Endodermal cell (in vitro differentiated cells): ENCODE results near the gene PRR20A. TPM values are rescaled to one million over a fixed set of nuclear protein-coding genes. Genes with fewer than 3 reads are reported as not detected.
"Not testable (repeated sequence)": the region's sequence is repeated elsewhere in the genome, so short reads cannot be mapped to it uniquely, and the experiment has no call there.

Source experiments
- DNase-seq: peaks from one replicate; pipeline ENCODE4 v3.0.0-alpha.2; 2017
- H3K27ac ChIP-seq: 2 replicates; pipeline ENCODE4 v1.5.1; 2013; ENCODE audit warnings: mild to moderate bottlenecking, low read depth, low read length, moderate library complexity
- H3K27me3 ChIP-seq: 2 replicates; pipeline ENCODE4 v1.6.1; 2013; ENCODE audit warnings: mild to moderate bottlenecking, low read length, moderate library complexity; ENCODE audit not compliant: insufficient read depth, control insufficient read depth, poor library complexity, severe bottlenecking
- H3K36me3 ChIP-seq: 2 replicates; pipeline ENCODE4 v1.7.0; 2013; ENCODE audit warnings: mild to moderate bottlenecking, low read length, moderate library complexity; ENCODE audit not compliant: control insufficient read depth, insufficient read depth
- H3K4me1 ChIP-seq: one replicate; pipeline ENCODE4 v1.7.0; 2013; ENCODE audit warnings: low read length; ENCODE audit not compliant: control insufficient read depth, insufficient read depth
- H3K4me3 ChIP-seq: 2 replicates; pipeline ENCODE4 v1.5.1; 2013; ENCODE audit warnings: mild to moderate bottlenecking, low read length, moderate library complexity
- H3K9ac ChIP-seq: 2 replicates; pipeline ENCODE4 v1.6.1; 2013; ENCODE audit warnings: mild to moderate bottlenecking, low read length, moderate library complexity; ENCODE audit not compliant: poor library complexity, severe bottlenecking; ENCODE audit errors: extremely low read depth
- H3K9me3 ChIP-seq: 2 replicates; pipeline ENCODE4 v1.6.1; 2013; ENCODE audit warnings: mild to moderate bottlenecking, low read length, moderate library complexity; ENCODE audit not compliant: control insufficient read depth
- H3K27ac Mint-ChIP-seq: 2 replicates; pipeline ENCODE4 v1.8.0; 2020; ENCODE audit warnings: mixed read lengths
- H3K27me3 Mint-ChIP-seq: 2 replicates; pipeline ENCODE4 v1.8.0; 2021; ENCODE audit warnings: mild to moderate bottlenecking, mixed read lengths; ENCODE audit not compliant: insufficient read depth
- H3K36me3 Mint-ChIP-seq: 2 replicates; pipeline ENCODE4 v1.8.0; 2020; ENCODE audit warnings: low read depth, mixed read lengths
- H3K4me1 Mint-ChIP-seq: 2 replicates; pipeline ENCODE4 v1.8.0; 2020; ENCODE audit warnings: mixed read lengths
- H3K4me3 Mint-ChIP-seq: 2 replicates; pipeline ENCODE4 v1.8.0; 2020; ENCODE audit warnings: mild to moderate bottlenecking, moderate library complexity, mixed read lengths
- H3K9me3 Mint-ChIP-seq: 2 replicates; pipeline ENCODE4 v1.8.0; 2020; ENCODE audit warnings: mild to moderate bottlenecking, mixed read lengths
- WGBS, 2 experiments: methylation state at CpG; one replicate each; pipeline versions ENCODE4 v1.1.5 to v1.1.7; 2013; ENCODE audit warnings: missing lambda C conversion rate in 2 of 2, mixed read lengths in 1 of 2; ENCODE audit not compliant: insufficient coverage in 1 of 2, insufficient read length in 1 of 2; 5-methylcytosine and 5-hydroxymethylcytosine counted together
- total RNA-seq, 2 donors: library from RNA; stranded (reverse); fragmentation: NEBNext Ultra II Directional in 1 of 2; extraction: Animal tissue kit (Norgen Biotek cat#: 25700) in 1 of 2; gene quantifications; 2 replicates in 1 of 2; 3 replicates in 1 of 2; pipeline ENCODE4 v1.2.1, GENCODE V29; 2021
- TF ChIP-seq, protein P1 (sequence below): fragments of 200-600 bp; sonication (generic); conservative IDR thresholded peaks from 2 replicates; pipeline ENCODE4 v1.5.0; 2021; ENCODE audit warnings: antibody characterized with exemption, mild to moderate bottlenecking

Gene PRR20A
- total RNA-seq, 2 donors from 2014 or later, result not detected

DNA sequence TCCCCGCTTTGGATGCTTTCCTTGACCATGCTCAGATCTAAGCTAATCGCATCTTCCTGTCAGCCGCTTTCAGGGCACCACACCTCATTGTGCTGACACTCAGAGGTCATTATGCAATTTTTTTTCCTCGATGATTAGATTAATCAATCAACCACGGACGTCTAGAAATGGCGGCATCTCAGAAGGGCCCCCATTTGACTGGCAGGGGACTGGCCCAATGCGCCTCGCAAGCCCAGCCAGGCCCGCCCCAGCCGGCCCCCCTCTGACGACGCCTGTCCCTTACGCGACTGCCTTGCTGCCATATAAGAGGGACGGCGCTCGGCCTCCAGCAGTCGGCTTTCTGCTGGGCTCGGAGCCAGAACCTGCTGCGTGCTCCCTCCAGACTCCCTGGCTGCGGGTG is 26.2 kb downstream of the PRR20A start, which contains the start of gene PRR20E:
PRR20E (plus strand) TSS at position 301 of the 400 bp plus-strand sequence. CDS start 387 bp downstream, outside the sequence.
- not testable (repeated sequence) for H3K36me3 ChIP-seq, H3K4me3 ChIP-seq, H3K4me3 Mint-ChIP-seq, H3K27ac ChIP-seq, H3K4me1 ChIP-seq, H3K9me3 ChIP-seq, H3K27me3 Mint-ChIP-seq, H3K9me3 Mint-ChIP-seq, H3K27me3 ChIP-seq, H3K9ac ChIP-seq, H3K4me1 Mint-ChIP-seq, H3K36me3 Mint-ChIP-seq, H3K27ac Mint-ChIP-seq, DNase-seq
- no CpG with 5 or more reads among the region's 22 CpGs for WGBS, 2 experiments

DNA sequence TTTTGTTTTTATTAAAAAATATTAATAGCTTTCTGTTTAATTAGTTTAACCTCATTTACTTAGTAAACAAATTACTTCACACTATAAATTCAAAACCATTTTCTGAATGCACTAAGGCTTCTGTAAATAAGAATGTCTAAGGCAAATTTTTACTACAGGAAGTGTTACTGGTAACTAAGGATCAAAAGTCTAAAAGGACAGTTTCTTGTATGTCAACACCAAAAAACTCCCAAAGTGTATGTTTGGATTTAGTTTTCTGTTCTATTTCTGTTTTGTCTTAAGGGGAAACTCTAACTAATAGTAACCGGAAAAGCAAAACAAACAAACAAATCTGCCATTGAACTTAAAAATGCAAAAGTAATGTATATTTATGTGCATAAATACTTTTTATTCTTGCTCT is 50.9 kb downstream of the PRR20A start:
- H3K36me3 Mint-ChIP-seq, result no peaks in the 10 kb centered on the region
- no peak overlapping the region for H3K4me3 ChIP-seq
- no peak for DNase-seq
- no peaks in the 10 kb centered on the region for H3K9me3 ChIP-seq
- H3K36me3 ChIP-seq, result no peaks in the 10 kb centered on the region
- H3K27me3 Mint-ChIP-seq, result peaks cover 3% of the 10 kb centered on the region
- H3K9ac ChIP-seq, result no peak overlapping the region
- no CpG with 5 or more reads among the region's 1 CpG for WGBS, 2 experiments
- H3K4me3 Mint-ChIP-seq, result no peak overlapping the region
- TF ChIP-seq, protein P1, sequence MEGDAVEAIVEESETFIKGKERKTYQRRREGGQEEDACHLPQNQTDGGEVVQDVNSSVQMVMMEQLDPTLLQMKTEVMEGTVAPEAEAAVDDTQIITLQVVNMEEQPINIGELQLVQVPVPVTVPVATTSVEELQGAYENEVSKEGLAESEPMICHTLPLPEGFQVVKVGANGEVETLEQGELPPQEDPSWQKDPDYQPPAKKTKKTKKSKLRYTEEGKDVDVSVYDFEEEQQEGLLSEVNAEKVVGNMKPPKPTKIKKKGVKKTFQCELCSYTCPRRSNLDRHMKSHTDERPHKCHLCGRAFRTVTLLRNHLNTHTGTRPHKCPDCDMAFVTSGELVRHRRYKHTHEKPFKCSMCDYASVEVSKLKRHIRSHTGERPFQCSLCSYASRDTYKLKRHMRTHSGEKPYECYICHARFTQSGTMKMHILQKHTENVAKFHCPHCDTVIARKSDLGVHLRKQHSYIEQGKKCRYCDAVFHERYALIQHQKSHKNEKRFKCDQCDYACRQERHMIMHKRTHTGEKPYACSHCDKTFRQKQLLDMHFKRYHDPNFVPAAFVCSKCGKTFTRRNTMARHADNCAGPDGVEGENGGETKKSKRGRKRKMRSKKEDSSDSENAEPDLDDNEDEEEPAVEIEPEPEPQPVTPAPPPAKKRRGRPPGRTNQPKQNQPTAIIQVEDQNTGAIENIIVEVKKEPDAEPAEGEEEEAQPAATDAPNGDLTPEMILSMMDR, result no peak
- peaks cover 5% of the 10 kb centered on the region for H3K4me1 Mint-ChIP-seq
- no peak overlapping the region for H3K27ac ChIP-seq
- no peaks in the 10 kb centered on the region for H3K9me3 Mint-ChIP-seq
- H3K4me1 ChIP-seq, result no peaks in the 10 kb centered on the region
- H3K27ac Mint-ChIP-seq, result no peak overlapping the region
- peaks cover 5% of the 10 kb centered on the region for H3K27me3 ChIP-seq

Other genes starting within 250 kb of the PRR20A start
- not detected for gene PRR20B, start 6.6 kb downstream of the PRR20A start, total RNA-seq
- gene PRR20C, start 13.1 kb downstream of the PRR20A start, total RNA-seq, result not detected
- not detected for gene PRR20D, start 19.7 kb downstream of the PRR20A start, total RNA-seq
- not detected for gene PRR20E, start 26.3 kb downstream of the PRR20A start, total RNA-seq